OCI-LY3 (cell line): ENCODE results near the gene PABPN1.

Source experiments
- H2AFZ ChIP-seq: fragments of 200-600, 300-600 bp; shearing (Covaris generic); 2 replicates; pipeline ENCODE4 v1.6.0; 2014; ENCODE audit warnings: antibody characterized with exemption, low read depth, low read length
- H3K27ac ChIP-seq: fragments of 200-600, 300-600 bp; sonication (generic); 2 replicates; pipeline ENCODE4 v1.5.1; 2014; ENCODE audit warnings: mild to moderate bottlenecking, low read length, moderate library complexity, mixed read lengths
- H3K27me3 ChIP-seq: fragments of 200-600, 300-600 bp; sonication (generic); 2 replicates; pipeline ENCODE4 v1.6.1; 2014; ENCODE audit warnings: low read depth, low read length, mixed read lengths
- H3K36me3 ChIP-seq: fragments of 200-600, 300-600 bp; sonication (generic); replicated peaks from 2 replicates; pipeline ENCODE3; 2014; ENCODE audit warnings: low read depth, low read length, mixed read lengths
- H3K4me1 ChIP-seq: fragments of 300-600, 200-600 bp; sonication (generic); 2 replicates; pipeline ENCODE4 v1.6.1; 2014; ENCODE audit warnings: low read length, mixed read lengths
- H3K4me2 ChIP-seq: fragments of 200-600, 300-600 bp; sonication (generic); 2 replicates; pipeline ENCODE4 v1.6.1; 2014; ENCODE audit warnings: low read length, mixed read lengths
- H3K4me3 ChIP-seq: fragments of 300-600, 200-600 bp; sonication (generic); 2 replicates; pipeline ENCODE4 v1.5.1; 2014; ENCODE audit warnings: antibody characterized with exemption, mild to moderate bottlenecking, low read length, moderate library complexity
- H3K79me2 ChIP-seq: fragments of 300-600, 200-600 bp; shearing (Covaris generic); 2 replicates; pipeline ENCODE4 v1.6.1; 2014; ENCODE audit warnings: mild to moderate bottlenecking, low read length, mixed read lengths
- H3K9ac ChIP-seq: fragments of 300-600, 200-600 bp; shearing (Covaris generic); 2 replicates; pipeline ENCODE4 v1.6.0; 2014; ENCODE audit warnings: mild to moderate bottlenecking, low read length, moderate library complexity
- H3K9me3 ChIP-seq: fragments of 200-600, 300-600 bp; shearing (Covaris generic); 2 replicates; pipeline ENCODE4 v1.6.1; 2014; ENCODE audit warnings: low read length, mixed read lengths; ENCODE audit not compliant: insufficient read depth
- H4K20me1 ChIP-seq: fragments of 200-600, 300-600 bp; sonication (generic); 2 replicates; pipeline ENCODE4 v1.6.1; 2016; ENCODE audit warnings: low read length, mixed read lengths; ENCODE audit not compliant: insufficient read depth
- EZH2phosphoT487 ChIP-seq: fragments of 200-600 bp; shearing (Covaris generic); IDR thresholded peaks from 2 replicates; pipeline ENCODE4 v1.6.1; 2018; ENCODE audit warnings: antibody characterized with exemption, mixed run types, low read depth
- TF ChIP-seq, protein P1 (sequence below): fragments of 200-600, 300-600 bp; sonication (generic); IDR thresholded peaks from 2 replicates; pipeline ENCODE4 v1.5.1; 2014; ENCODE audit warnings: antibody characterized with exemption, low read length, low read depth

Gene PABPN1

DNA sequence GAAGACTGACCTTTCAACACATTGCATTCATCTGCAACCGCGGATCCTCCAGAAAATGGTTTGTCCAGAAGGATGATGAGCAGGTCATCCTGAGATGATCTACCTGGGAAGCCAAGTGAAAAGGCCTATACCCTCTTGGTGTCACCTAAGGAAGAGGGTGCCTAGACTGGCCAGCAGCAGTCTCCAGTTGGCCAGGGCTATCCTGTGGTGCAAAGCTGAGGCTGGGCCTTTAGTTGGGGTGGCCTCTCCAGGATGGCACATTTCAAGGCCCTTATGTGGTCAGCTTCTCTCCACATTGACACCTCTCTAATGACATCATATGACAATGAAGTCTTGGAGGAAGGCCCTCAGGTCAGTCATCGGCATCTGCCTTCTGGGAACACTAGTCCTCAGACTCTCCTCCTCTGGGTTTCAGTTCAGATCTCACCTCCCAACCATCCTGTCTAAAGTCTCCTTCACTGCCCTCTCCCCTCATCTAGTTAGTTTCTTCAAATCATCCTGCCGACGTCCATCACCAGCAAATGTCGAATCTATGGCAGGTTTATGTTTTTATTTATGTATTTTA is 34.7 kb downstream of the PABPN1 start:
- H2AFZ ChIP-seq, result no peak overlapping the region
- H3K27me3 ChIP-seq, result 0 out of 2 replicates have a peak, but pooled peaks cover 13% of the 10 kb centered on the region
- no peak overlapping the region for H3K4me3 ChIP-seq
- H3K79me2 ChIP-seq, result no peaks in the 10 kb centered on the region
- no peaks in the 10 kb centered on the region for H3K4me1 ChIP-seq
- H3K27ac ChIP-seq, result no peak overlapping the region
- no peaks in the 10 kb centered on the region for H3K36me3 ChIP-seq
- no peak overlapping the region for H3K9ac ChIP-seq
- H3K9me3 ChIP-seq, result no peaks in the 10 kb centered on the region
- H4K20me1 ChIP-seq, result no peaks in the 10 kb centered on the region
- no peak overlapping the region for H3K4me2 ChIP-seq
- TF ChIP-seq EZH2phosphoT487, result no peak
- TF ChIP-seq, protein P1, sequence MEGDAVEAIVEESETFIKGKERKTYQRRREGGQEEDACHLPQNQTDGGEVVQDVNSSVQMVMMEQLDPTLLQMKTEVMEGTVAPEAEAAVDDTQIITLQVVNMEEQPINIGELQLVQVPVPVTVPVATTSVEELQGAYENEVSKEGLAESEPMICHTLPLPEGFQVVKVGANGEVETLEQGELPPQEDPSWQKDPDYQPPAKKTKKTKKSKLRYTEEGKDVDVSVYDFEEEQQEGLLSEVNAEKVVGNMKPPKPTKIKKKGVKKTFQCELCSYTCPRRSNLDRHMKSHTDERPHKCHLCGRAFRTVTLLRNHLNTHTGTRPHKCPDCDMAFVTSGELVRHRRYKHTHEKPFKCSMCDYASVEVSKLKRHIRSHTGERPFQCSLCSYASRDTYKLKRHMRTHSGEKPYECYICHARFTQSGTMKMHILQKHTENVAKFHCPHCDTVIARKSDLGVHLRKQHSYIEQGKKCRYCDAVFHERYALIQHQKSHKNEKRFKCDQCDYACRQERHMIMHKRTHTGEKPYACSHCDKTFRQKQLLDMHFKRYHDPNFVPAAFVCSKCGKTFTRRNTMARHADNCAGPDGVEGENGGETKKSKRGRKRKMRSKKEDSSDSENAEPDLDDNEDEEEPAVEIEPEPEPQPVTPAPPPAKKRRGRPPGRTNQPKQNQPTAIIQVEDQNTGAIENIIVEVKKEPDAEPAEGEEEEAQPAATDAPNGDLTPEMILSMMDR, result no peak

DNA sequence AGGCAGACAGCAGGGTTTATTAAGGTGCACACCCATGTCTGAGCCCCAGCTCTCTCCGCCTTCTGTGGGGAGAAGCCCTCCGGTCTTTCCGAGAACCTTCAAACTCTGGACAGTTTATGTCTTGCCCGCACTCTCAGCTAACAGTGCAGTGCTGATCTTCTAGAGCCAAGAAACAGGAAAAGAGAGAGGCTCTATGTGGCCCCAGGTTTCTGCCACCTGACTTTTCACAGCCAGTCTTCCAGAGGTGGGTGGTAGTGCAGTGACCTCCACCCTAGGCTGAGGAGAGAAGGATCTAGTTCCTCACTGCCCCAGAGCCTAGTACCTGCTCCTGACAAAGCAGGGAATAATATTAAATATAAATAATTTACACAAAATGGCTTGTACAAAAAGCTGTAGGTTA is 35.4 kb downstream of the PABPN1 start:
- H3K79me2 ChIP-seq, result no peaks in the 10 kb centered on the region
- no peak overlapping the region for H3K9ac ChIP-seq
- H3K4me3 ChIP-seq, result no peak overlapping the region
- H3K27ac ChIP-seq, result no peak overlapping the region
- H3K4me2 ChIP-seq, result no peak overlapping the region
- H4K20me1 ChIP-seq, result no peaks in the 10 kb centered on the region
- H2AFZ ChIP-seq, result no peak overlapping the region
- 0 out of 2 replicates have a peak, but pooled peaks cover 13% of the 10 kb centered on the region for H3K27me3 ChIP-seq
- H3K4me1 ChIP-seq, result no peaks in the 10 kb centered on the region
- no peaks in the 10 kb centered on the region for H3K9me3 ChIP-seq
- TF ChIP-seq, protein P1, result no peak
- TF ChIP-seq EZH2phosphoT487, result no peak
- H3K36me3 ChIP-seq, result no peaks in the 10 kb centered on the region

- no peaks in the 10 kb centered on the region for H3K9me3 ChIP-seq
- H2AFZ ChIP-seq, result no peak overlapping the region
- H3K4me1 ChIP-seq, result no peaks in the 10 kb centered on the region
- TF ChIP-seq, protein P1, result no peak
- no peak for TF ChIP-seq EZH2phosphoT487
- H3K4me3 ChIP-seq, result no peak overlapping the region
- no peak overlapping the region for H3K27ac ChIP-seq
- H3K4me2 ChIP-seq, result no peak overlapping the region
- no peaks in the 10 kb centered on the region for H3K79me2 ChIP-seq
- no peaks in the 10 kb centered on the region for H4K20me1 ChIP-seq
- H3K9ac ChIP-seq, result no peak overlapping the region
- 0 out of 2 replicates have a peak, but pooled peaks cover 13% of the 10 kb centered on the region for H3K27me3 ChIP-seq
- no peaks in the 10 kb centered on the region for H3K36me3 ChIP-seq
Measured at GRCh38 chr14:23357261-23357660, 36.0 kb downstream of the PABPN1 start.

- Histone ChIP-seq H3K4me3 (no peak overlapping the region), H3K4me2 (no peak overlapping the region), H3K9me3 (no peaks in the 10 kb centered on the region), H4K20me1 (no peaks in the 10 kb centered on the region), H3K27me3 (0 out of 2 replicates have a peak, but pooled peaks cover 13% of the 10 kb centered on the region), H3K27ac (no peak overlapping the region), H3K4me1 (no peaks in the 10 kb centered on the region), H3K79me2 (no peaks in the 10 kb centered on the region), H3K9ac (no peak overlapping the region), H2AFZ (no peak overlapping the region), H3K36me3 (no peaks in the 10 kb centered on the region)
- TF ChIP-seq, protein P1, result no peak
- no peak for TF ChIP-seq EZH2phosphoT487
Measured at GRCh38 chr14:23358042-23358441, 36.8 kb downstream of the PABPN1 start.
